Measurements from ENCODE around the gene ELMO3.

ELMO3 gene

DNA sequence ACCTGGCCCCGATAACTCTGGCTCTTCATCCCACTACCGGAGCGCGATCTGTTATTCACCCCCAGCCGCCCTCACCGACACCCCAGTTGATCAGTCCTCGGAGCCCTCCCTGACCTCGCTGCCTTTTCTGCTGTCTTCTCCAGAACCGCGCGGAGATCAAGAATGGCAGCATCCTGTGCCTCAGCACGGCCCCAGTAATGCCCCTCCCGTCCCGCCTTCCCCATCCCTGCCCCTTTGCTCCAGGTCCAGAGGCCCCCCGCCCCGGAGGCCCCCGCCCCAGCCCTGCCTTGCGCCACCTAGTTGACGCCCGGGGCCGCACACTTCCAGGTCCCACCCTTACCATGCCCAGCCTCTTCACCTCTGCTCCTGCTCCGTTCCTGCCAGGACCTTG is 872 bp downstream of the ELMO3 start:
- no peak for DNase-seq

GRCh38 chr16:67200491-67200890 is 1.6 kb downstream of the ELMO3 start:
- DNase-seq = no peak

GRCh38 chr16:67201411-67202345 is 2.7 kb downstream of the ELMO3 start:
- no peak for DNase-seq

DNA sequence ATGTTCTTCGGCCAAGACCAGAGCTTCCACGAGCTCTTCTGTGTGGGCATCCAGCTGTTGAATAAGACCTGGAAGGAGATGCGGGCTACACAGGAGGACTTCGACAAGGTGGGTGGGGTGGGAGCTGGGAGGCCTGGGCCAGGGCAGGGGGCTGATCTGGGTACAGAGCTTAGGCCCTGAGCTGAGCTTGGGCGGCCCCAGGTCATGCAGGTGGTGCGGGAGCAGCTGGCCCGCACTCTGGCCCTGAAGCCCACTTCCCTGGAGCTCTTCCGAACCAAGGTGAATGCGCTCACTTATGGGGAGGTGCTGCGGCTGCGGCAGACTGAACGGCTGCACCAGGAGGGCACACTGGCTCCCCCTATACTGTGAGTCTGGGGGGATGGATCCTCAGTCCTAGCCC is 3.5 kb downstream of the ELMO3 start:
- no peak for DNase-seq

DNA sequence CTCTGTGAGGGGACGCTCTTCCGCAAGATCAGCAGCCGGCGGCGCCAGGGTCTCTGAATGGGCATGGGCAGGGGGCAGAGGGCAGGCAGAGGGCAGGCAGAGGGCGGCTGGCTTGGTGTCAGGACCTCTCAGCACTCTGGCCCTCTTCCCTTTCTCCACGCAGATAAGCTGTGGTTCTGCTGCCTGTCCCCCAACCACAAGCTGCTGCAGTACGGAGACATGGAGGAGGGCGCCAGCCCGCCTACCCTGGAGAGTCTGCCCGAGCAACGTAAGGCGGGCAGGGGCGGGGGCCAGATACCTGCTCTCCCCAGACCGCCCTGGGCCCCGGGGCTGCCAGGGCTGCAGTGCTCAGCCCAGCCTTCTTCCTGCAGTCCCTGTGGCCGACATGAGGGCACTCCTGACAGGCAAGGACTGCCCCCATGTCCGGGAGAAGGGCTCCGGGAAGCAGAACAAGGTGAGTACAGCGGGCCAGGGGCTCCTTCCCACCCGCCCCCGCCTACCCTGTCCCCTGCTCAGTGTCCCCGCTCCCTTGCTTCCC is 4.1 kb downstream of the ELMO3 start:
- DNase-seq = no peak

GRCh38 chr16:67204076-67204475 is 5.1 kb downstream of the ELMO3 start:
- no peak for DNase-seq

GRCh38 chr16:67206129-67206837 is 7.4 kb downstream of the ELMO3 start:
- DNase-seq = no peak

DNA sequence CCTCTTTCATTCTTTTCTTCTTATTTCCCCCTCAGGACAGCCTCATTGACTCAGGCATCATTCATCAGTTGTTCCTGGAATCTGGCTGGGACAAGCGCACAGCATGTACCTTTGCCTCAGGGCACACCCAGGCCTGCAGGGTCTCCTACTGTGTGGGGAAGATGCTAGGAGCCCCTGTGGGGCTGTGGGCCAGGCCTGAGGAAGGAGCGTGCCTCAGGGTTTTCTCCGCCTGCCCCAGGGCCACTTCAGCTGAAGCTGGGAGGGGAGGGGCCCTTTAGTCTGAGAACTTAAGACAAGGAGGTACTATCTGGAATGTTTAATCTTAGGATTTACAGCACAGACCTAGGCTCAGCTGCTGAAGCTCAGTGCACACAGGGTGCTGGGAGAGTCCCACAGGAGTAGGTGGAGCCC is 7.9 kb downstream of the ELMO3 start:
- DNase-seq = peak; percentile 28

GRCh38 chr16:67207249-67208091 is 8.5 kb downstream of the ELMO3 start:
- no peak for DNase-seq

GRCh38 chr16:67208154-67208896 is 9.4 kb downstream of the ELMO3 start:
- DNase-seq = no peak

DNA sequence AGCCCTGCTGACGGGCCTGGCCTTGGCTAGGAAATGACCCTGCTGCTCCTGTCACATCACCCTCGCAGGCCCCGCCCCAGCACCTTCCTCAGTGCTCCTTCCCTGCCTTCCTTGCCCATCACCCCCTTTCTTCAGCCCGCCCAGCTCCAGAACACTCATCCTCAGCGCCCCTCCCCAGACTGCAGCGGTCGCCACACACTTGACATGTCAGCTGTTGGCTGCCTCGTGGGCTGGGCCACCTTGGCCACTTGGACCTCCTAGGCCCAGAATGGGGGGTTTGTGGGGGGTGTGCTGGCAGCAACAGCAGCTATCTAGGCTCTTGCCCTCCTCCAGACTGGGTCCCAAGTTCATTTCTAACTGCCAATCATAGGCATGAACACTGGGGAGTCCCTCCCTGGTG is 10.6 kb downstream of the ELMO3 start:
- DNase-seq = no peak

GRCh38 chr16:67210069-67210937 is 11.4 kb downstream of the ELMO3 start:
- no peak for DNase-seq

DNA sequence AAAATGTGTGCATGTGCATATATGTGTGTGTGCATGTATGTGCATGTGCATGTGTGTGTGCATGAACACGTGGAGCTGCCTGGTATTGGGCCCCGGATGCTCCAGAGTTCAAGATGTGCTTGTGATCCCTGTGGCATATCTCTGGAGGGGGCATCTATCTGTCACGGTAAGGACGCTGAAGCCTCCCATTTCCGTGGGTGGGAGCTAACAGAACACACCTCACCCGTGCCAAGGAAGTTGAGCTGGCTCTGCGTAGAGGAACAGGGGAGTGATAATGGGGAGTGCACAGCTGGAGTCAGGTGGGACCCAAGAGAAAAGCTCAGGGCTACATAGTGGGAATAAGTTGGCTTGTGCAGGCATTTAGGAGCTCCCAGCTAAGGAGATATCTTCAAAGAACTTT is 12.7 kb downstream of the ELMO3 start:
- no peak for DNase-seq

DNA sequence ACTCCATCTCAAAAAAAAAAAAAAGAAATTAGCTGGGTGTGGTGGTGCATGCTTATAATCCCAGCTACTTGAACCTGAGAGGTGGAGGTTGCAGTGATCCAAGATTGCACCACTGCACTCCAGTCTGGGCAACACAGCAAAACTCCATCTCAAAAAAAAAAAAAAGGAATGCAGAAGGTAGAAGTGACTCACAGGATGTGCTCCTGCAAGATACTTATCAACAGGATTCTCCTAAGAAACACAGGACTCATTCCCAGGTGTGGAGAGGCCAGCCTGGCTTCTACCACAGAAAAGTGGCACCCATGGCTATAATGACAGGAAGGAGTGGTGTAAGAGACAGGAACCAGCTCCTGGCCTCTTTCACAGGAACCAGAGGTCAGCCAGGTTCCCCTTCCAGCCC is 13.8 kb downstream of the ELMO3 start:
- no peak for DNase-seq

DNA sequence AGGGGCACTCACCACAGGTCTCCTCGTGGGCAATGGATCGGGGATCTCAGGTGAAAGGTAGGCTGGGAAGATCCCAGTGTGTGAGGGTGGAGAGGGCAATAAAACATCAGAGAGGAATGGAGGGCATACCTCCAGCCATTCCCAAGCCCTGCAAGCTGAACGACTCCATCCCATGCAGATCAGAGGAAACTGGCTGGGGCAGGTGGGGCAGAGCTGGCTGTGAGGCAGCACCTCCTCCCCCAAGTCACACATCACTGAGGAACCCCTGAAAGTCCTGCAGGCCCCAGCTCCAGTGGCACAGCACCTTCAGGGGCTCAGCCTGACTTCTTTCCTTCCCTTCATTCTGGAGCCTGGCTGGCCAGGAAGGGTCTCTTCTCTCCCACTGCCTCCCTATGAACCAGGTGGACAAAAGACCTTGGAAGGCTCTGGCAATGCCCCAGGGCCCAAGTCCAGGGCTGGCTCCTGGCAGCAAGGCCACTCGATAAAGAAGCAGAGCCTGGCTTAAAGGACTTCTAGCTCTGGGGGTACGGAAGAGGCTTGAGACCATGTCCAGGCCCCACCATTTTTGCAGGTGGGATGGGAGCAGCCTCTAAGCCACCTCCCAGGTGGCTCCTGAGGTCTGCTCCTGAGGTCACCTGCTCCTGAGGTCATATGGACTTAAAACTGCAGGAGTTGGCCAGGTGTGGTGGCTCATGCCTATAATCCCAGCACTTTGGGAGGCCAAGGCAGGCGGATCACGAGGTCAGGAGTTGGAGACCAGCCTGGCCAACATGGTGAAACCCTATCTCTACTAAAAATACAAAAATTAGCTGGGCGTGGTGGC is 14.5 kb downstream of the ELMO3 start:
- no peak for DNase-seq

DNA sequence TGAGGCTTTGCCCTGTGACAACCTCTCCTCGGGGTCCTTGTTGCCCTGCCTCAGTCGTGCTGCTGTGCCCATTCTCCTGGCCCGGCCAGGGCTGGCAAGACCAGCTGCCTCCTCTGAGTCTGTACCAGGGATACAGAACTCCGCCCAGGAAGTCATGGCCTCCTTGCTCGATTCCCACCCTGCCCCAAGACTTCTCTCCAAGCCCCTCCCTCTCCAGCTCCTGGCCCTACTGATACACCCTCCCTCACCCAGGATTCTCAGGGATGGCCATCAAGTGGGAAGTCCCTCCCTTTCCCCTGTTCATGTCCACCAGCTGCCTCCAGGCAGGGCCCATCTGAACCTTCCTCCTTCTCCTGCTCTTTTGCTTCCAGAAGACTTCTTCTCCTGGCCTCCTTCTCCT is 16.8 kb downstream of the ELMO3 start:
- DNase-seq = no peak

- no peak for DNase-seq
These were observed 17.9 kb downstream of the ELMO3 start for GRCh38 chr16:67216612-67217490.

- no peak for DNase-seq
These were observed 25.1 kb downstream of the ELMO3 start for GRCh38 chr16:67223992-67224391.

DNA sequence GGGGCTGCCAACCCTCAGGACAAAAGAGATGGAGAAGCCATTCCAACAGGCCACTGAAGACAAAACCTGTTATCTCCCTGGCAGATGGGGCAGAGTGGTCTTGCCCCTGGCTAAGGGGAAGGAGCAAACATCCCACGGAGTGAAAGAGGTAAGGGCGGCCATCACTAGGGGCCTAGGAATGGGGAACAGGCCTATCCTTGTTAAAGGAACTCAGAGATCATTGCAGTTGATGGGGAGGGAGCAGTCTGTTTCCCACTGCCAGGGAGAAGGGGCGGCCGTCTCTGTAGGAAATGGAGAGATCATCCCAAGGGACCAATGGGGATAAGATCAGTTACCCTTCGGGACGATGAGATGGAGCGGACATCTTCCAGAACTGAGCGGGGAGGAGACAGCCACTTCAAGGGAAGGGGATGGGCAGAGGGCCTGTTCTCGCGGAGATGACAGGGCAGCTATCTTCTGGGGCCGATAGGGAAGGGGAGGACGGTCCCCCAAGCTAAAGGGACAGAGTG is 27.4 kb downstream of the ELMO3 start:
- DNase-seq = no peak

Data from NCI-H82 (cell line).